NCI-H2029 treated with DMSO at 0.1 percent for 48 hours (cell line): ENCODE data around the gene HIP1.
"Not testable (repeated sequence)": the region's sequence is repeated elsewhere in the genome, so short reads cannot be mapped to it uniquely, and the experiment has no call there.

Experiments used
- DNase-seq: peaks from one replicate; lab custom pipeline; 2025; lab: John Stamatoyannopoulos, UW

Gene HIP1

GRCh38 chr7:75609416-75609815 lies 129.3 kb downstream of the HIP1 start:
- not testable (repeated sequence) for DNase-seq

GRCh38 chr7:75608451-75609122 lies 130.2 kb downstream of the HIP1 start:
- DNase-seq, result no peak

- no peak for DNase-seq
Measured at GRCh38 chr7:75604408-75604807, 134.3 kb downstream of the HIP1 start.

GRCh38 chr7:75602831-75603230 lies 135.9 kb downstream of the HIP1 start:
- DNase-seq, result not testable (repeated sequence)

GRCh38 chr7:75601539-75601938 lies 137.2 kb downstream of the HIP1 start:
- no peak for DNase-seq

- DNase-seq, result not testable (repeated sequence)
Measured at GRCh38 chr7:75600748-75601147, 138.0 kb downstream of the HIP1 start.

GRCh38 chr7:75599244-75599781 lies 139.4 kb downstream of the HIP1 start:
- no peak for DNase-seq

- DNase-seq, result no peak
Measured at GRCh38 chr7:75596727-75597614, 141.8 kb downstream of the HIP1 start.

- DNase-seq, result no peak
Measured at GRCh38 chr7:75595766-75596165, 143.0 kb downstream of the HIP1 start.

GRCh38 chr7:75593500-75594184 lies 145.1 kb downstream of the HIP1 start:
- DNase-seq, result not testable (repeated sequence)

- no peak for DNase-seq
Measured at GRCh38 chr7:75591467-75592255, 147.1 kb downstream of the HIP1 start.

- DNase-seq, result no peak
Measured at GRCh38 chr7:75590373-75591005, 148.3 kb downstream of the HIP1 start.

GRCh38 chr7:75584354-75584753 lies 154.4 kb downstream of the HIP1 start:
- DNase-seq, result no peak

- no peak for DNase-seq
Measured at GRCh38 chr7:75583255-75583654, 155.5 kb downstream of the HIP1 start.

GRCh38 chr7:75579899-75580298 lies 158.8 kb downstream of the HIP1 start:
- no peak for DNase-seq

GRCh38 chr7:75578081-75578480 lies 160.7 kb downstream of the HIP1 start:
- DNase-seq, result no peak

GRCh38 chr7:75575488-75576121 lies 163.1 kb downstream of the HIP1 start:
- DNase-seq, result no peak

GRCh38 chr7:75573477-75574019 lies 165.2 kb downstream of the HIP1 start:
- no peak for DNase-seq

- no peak for DNase-seq
Measured at GRCh38 chr7:75572814-75573213, 165.9 kb downstream of the HIP1 start.

- DNase-seq, result no peak
Measured at GRCh38 chr7:75572396-75572795, 166.3 kb downstream of the HIP1 start.
